Cardiac atrium fibroblast (primary cell): Measurements from ENCODE around the gene HDHD3. TPM values are rescaled to one million over a fixed set of nuclear protein-coding genes. Genes with fewer than 3 reads are reported as not detected.

ENCODE experiments used
- total RNA-seq: library from RNA; depleted of rRNA; stranded (reverse); fragments of >200 nt; gene quantifications from 2 replicates; pipeline ENCODE4 v1.2.3, GENCODE V29; 2015

Gene HDHD3, protein sequence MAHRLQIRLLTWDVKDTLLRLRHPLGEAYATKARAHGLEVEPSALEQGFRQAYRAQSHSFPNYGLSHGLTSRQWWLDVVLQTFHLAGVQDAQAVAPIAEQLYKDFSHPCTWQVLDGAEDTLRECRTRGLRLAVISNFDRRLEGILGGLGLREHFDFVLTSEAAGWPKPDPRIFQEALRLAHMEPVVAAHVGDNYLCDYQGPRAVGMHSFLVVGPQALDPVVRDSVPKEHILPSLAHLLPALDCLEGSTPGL
- 7.0 and 8.4 TPM in 2 replicates for total RNA-seq

DNA sequence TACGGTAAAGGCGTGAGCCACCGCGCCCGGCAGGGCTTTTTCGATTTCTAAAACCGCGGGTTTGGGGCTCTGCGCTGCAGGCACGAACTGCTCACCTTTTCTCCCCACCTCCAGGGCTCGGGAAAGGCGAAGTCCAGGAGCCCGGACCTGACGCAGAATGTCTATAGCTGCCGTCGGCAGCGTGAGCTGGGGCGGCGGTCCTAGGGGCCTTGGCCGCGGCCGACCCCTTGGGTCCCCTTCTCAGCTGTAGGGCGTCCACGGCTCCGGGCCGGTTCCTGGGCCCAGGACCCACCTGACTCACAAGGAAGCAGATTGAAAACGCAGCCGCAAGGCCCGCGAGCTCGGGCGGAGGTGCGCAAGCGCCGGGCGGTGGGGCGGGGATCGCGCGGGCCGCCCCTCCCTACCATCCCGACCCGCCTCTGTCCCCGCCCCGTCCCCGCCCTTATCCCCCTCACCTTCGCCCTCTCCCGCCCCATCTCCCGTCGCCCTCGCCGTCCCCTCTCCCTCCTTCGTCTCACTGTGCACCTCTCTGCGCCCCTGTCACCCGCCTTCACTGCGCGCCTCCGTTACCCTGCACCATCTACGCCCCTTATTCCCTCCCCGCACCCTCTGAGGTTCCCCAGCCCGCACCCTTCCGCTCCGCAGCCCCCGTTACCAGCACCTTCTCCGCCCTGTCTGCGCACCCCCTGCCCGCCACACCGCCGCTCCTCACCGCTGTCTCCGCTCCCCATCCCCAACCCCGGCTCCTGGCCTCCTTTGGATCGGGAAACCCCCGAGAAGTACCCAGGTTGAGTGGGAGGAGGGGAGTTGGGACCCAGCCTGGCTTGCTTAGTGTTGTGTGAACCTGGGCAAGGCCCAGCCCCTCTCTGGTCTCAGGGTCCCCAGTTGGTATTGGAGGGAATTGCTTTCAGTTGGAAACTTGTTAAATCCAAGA lies at the start of gene HDHD3:
Gene HDHD3 (minus strand): TSS at position 353 of the 934 bp plus-strand sequence. CDS start 2,632 bp downstream, outside the sequence.

DNA sequence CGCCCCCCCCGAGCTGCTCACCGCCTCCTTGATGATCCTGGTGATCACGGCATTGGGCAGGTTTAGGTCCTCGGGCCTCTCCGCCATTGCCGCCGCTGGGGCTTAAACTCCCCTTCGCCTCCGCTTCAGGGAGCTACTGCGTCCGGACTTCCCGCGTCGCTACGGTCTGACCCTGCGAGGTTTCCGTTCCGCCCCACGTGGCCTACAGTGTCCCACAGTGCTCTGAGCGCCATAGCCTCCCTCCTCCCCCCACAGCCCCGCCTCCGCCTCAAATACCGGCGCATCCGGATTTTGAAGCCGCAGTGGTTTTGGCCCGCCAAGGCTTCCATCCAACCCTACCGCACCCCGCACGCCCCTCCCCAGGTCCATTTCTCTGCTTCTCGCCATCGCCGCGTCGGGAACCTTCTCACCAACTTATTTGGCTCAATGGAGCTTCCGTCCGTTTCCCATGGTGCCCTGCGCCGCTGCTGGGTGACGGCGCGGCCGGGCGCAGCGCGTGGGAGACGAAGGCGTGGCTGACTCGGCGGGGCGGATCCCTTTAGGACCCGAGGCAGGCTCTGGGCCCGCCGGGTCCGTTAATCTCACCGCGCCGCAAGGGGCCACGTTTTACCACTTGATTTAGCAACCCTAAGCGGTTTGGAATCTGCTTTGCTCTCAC lies 33.5 kb upstream of the HDHD3 start, which contains the start of the genes C9orf43 and POLE3:
Gene C9orf43 (plus strand): TSS at position 541 of the 658 bp plus-strand sequence. CDS start 2,747 bp downstream, outside the sequence.
Gene POLE3 (minus strand): TSS at position 469 of the 658 bp plus-strand sequence. CDS start 382 bp downstream, at position 87.

DNA sequence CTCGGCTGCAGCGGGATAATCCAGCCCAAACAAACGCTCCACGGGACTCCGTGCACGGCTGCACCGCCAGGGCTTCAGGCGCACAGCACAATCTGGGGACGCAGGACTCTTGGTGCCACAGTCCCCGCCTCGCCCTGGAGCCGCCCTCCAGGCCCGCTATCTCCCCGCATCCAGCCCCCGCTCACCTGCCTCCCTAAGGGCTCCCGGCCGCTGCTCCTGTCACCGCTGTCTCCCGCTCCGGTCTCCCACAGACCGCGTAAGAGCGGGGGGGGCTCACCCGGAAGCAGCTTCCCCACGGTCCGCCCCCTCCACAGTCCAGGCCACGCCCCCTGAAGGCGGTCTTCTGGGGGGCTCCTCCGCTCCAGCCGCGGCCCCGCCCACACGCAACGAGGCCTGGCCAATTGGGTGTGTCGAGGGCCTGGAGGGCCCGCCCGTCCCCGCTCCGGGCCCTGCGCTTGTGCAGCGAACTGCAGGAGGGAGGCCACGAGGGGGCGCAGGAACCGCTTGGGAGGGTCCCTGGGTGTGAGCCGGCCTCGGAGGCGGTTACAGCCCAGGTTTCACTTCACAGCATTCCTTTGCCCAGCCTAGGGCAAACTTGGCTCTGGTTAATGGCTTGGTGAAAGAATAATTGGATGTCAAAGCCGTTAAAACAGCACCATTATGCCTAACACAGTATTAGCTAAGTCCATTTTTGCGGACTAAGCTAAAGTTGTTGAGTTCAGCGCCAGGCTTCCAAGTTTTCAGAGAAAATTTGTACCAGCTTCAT lies 24.4 kb upstream of the HDHD3 start, which contains the start of gene ALAD:
Gene ALAD (minus strand): TSS at position 258 of the 766 bp plus-strand sequence. CDS start 7,725 bp downstream, outside the sequence.

DNA sequence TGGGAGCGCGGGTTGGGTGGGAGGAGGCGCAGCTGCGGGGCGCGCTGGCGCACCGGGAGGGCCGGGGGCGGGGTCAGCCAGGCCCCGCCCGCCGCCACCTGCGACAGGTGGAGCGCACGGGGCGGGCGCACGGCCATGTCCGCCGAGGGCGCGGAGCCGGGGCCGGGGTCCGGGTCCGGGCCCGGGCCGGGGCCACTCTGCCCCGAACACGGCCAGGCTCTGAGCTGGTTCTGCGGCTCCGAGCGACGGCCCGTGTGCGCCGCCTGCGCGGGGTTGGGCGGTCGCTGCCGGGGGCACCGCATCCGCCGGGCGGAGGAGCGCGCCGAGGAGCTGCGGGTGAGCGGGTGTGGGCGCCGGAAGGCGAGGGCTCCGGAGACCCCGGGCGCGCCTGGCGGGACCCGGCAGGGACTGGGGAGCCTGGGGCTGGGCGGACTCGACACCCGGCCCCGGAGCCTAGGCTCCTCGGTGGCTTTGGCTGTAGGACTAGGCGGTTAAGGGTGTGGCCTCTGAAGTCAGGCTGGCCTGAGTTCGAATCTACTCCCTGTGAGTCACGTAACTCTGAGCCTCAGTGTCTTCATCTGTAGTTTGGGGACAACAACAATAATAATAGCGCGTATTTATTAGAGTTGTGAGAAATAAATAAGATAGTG lies 27.2 kb downstream of the HDHD3 start, which contains the start of gene BSPRY:
Gene BSPRY (plus strand): TSS at position 97 of the 650 bp plus-strand sequence. CDS start 39 bp downstream, at position 136.

DNA sequence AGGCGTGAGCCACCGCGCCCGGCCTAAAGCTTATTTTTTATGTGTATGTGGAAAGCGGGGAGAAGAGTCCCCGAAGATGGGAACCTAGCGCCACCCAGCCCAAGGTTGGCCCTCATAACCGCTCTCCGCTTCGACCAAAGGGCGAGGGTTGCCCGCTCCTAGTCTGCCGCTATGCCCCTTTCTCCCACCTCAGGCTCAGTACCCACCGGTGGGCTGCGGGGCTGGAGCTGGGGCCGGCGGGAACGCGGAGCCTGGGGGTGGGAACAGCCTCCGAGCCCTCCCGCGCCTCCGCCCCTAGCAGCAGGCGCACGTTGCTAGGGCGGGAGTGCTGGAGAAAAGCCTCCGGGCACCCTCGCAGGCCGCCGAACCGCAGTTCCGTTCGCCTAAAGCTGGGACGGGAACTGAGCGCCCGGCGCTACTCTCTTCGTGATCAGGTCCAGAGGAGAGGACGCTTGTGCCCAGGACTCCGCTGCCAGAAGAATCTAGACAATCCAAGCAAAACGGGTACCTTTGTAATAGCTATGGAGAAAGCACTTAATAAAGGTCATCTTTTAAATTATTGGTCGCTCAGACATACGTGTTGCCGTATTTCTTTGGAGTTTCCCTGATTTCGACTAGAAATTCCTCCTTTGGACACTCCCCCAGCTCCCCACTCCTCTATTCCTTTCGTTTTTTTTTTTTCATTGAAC lies 36.6 kb downstream of the HDHD3 start, which contains the start of gene WDR31:
Gene WDR31 (minus strand): TSS at position 265 of the 689 bp plus-strand sequence. CDS start 8,253 bp downstream, outside the sequence.

Other genes starting within 250 kb of the HDHD3 start
- gene SLC31A2, start 226.0 kb downstream of the HDHD3 start, total RNA-seq, result 4.7 and 5.3 TPM in 2 replicates
- gene FKBP15, start 155.7 kb downstream of the HDHD3 start, total RNA-seq, result 14.1 and 14.6 TPM in 2 replicates
- 22.4 and 33.5 TPM in 2 replicates for gene SLC31A1, start 155.4 kb downstream of the HDHD3 start, total RNA-seq
- 33.2 and 33.4 TPM in 2 replicates for gene CDC26, start 101.4 kb downstream of the HDHD3 start, total RNA-seq
- gene PRPF4, start 101.3 kb downstream of the HDHD3 start, total RNA-seq, result 22.4 and 27.8 TPM in 2 replicates
- gene RNF183, start 73.6 kb downstream of the HDHD3 start, total RNA-seq, result not detected in 2 replicates
- 0.49 and 0.90 TPM in 2 replicates for gene WDR31, start 36.7 kb downstream of the HDHD3 start, total RNA-seq
- not detected in 2 replicates for gene BSPRY, start 27.4 kb downstream of the HDHD3 start, total RNA-seq
- gene ALAD, start 24.3 kb upstream of the HDHD3 start, total RNA-seq, result 19.5 and 26.6 TPM in 2 replicates
- 32.1 and 35.3 TPM in 2 replicates for gene POLE3, start 33.7 kb upstream of the HDHD3 start, total RNA-seq
- 0.16 TPM in 1 of 2 replicates, not detected in the other for gene C9orf43, start 33.8 kb upstream of the HDHD3 start, total RNA-seq
- 36.5 and 62.0 TPM in 2 replicates for gene RGS3, start 86.7 kb upstream of the HDHD3 start, total RNA-seq